Kidney epithelial cell (primary cell): ENCODE measurements around the gene SECISBP2L. TPM values are rescaled to one million over a fixed set of nuclear protein-coding genes. Genes with fewer than 3 reads are reported as not detected.

Experiments
- DNase-seq: peaks from one replicate; pipeline ENCODE4 v3.0.0-alpha.2; 2010; ENCODE audit warnings: low read depth
- H3K27me3 ChIP-seq: 2 replicates; pipeline ENCODE4 v1.6.0; 2011; ENCODE audit warnings: low read length; ENCODE audit not compliant: control insufficient read depth, insufficient read depth
- H3K36me3 ChIP-seq: 2 replicates; pipeline ENCODE4 v1.5.1; 2011; ENCODE audit warnings: low read length; ENCODE audit not compliant: control insufficient read depth, insufficient read depth
- H3K4me3 ChIP-seq: 2 replicates; pipeline ENCODE4 v1.5.1; 2011; ENCODE audit warnings: low read depth, mild to moderate bottlenecking, control low read depth, low read length
- total RNA-seq: library from RNA; depleted of rRNA; stranded (reverse); fragments of >200 nt; gene quantifications from 2 replicates; pipeline ENCODE4 v1.2.3, GENCODE V29; 2015
- TF ChIP-seq, protein P1 (sequence below): IDR thresholded peaks from 2 replicates; pipeline ENCODE4 v1.5.1; 2011; ENCODE audit warnings: mild to moderate bottlenecking, moderate library complexity, low read length, control low read depth, inconsistent platforms; ENCODE audit not compliant: insufficient read depth, poor library complexity, severe bottlenecking

The SECISBP2L gene
- total RNA-seq, 1 donor from 2014 or later, result 20.0 TPM

- TF ChIP-seq, protein P1, sequence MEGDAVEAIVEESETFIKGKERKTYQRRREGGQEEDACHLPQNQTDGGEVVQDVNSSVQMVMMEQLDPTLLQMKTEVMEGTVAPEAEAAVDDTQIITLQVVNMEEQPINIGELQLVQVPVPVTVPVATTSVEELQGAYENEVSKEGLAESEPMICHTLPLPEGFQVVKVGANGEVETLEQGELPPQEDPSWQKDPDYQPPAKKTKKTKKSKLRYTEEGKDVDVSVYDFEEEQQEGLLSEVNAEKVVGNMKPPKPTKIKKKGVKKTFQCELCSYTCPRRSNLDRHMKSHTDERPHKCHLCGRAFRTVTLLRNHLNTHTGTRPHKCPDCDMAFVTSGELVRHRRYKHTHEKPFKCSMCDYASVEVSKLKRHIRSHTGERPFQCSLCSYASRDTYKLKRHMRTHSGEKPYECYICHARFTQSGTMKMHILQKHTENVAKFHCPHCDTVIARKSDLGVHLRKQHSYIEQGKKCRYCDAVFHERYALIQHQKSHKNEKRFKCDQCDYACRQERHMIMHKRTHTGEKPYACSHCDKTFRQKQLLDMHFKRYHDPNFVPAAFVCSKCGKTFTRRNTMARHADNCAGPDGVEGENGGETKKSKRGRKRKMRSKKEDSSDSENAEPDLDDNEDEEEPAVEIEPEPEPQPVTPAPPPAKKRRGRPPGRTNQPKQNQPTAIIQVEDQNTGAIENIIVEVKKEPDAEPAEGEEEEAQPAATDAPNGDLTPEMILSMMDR, result no peak
- DNase-seq, result no peak
- H3K4me3 ChIP-seq, result no peak overlapping the region
- no peaks in the 10 kb centered on the region for H3K27me3 ChIP-seq
- no peaks in the 10 kb centered on the region for H3K36me3 ChIP-seq
Observed at GRCh38 chr15:49031804-49032203, 14.4 kb downstream of the SECISBP2L start.

- Histone ChIP-seq H3K4me3 (no peak overlapping the region), H3K27me3 (no peaks in the 10 kb centered on the region), H3K36me3 (no peaks in the 10 kb centered on the region)
- TF ChIP-seq, protein P1, result no peak
- no peak for DNase-seq
Observed at GRCh38 chr15:49026700-49027099, 19.5 kb downstream of the SECISBP2L start.

DNA sequence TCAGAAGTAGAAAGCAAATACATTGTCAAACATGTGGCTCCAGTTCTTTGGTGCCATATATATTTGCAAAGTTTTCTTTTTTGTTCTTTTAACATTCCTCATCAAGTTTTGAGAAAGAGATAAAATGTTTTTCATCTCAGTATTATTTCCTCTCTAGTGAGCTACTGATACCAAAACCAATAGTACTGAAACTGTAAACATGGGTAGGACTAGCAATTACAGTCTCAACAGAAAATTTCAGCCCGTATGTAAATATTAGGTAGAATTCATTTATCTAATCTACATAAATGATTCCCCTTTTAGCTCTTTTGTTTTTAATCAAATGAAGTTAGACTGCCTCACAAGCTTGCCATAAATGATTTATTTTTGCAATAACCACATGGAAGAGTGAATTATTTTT lies 21.4 kb downstream of the SECISBP2L start:
- Histone ChIP-seq H3K27me3 (no peaks in the 10 kb centered on the region), H3K4me3 (no peak overlapping the region), H3K36me3 (no peaks in the 10 kb centered on the region)
- no peak for DNase-seq
- TF ChIP-seq, protein P1, result no peak

GRCh38 chr15:49023354-49023753 lies 22.9 kb downstream of the SECISBP2L start:
- DNase-seq, result no peak
- Histone ChIP-seq H3K4me3 (no peak overlapping the region), H3K27me3 (no peaks in the 10 kb centered on the region), H3K36me3 (no peaks in the 10 kb centered on the region)
- TF ChIP-seq, protein P1, result no peak

DNA sequence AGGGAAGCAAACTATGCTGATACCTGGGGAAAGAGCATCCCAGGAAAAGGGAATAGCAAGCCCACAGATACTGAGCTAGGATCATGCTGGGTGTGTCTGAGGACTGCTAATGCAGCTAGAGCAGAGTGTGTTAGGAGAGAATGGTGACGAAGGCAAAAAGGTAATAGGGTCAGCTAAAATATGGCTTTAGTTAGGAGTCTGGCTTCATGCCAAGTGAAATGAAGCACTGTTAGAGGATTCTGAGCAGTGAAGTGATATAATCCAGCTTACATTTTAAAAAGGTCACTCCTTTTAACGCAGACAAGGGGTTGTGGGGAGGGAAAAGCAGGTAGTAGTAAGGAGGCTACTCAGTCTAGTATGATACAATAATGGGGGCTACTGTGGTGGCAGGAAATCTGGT lies 30.4 kb downstream of the SECISBP2L start:
- H3K27me3 ChIP-seq, result no peaks in the 10 kb centered on the region
- TF ChIP-seq, protein P1, result no peak

GRCh38 chr15:48999314-48999713 lies 46.9 kb downstream of the SECISBP2L start:
- no peak overlapping the region for H3K4me3 ChIP-seq
- TF ChIP-seq, protein P1, result no peak

More for the DNA sequence above, 30.4 kb downstream of the SECISBP2L start:
- Histone ChIP-seq H3K36me3 (no peaks in the 10 kb centered on the region), H3K4me3 (no peak overlapping the region)
- no peak for DNase-seq

More at GRCh38 chr15:48999314-48999713, 46.9 kb downstream of the SECISBP2L start:
- Histone ChIP-seq H3K27me3 (no peaks in the 10 kb centered on the region), H3K36me3 (no peaks in the 10 kb centered on the region)
- DNase-seq, result no peak
